ENCODE measurements around the gene TMEM273. TPM values are rescaled to one million over a fixed set of nuclear protein-coding genes. Genes with fewer than 3 reads are reported as not detected.

Gene TMEM273
- total RNA-seq, 4 donors from 2014 or later, result 1.3 to 10.6 (median 6.8) TPM

- Histone ChIP-seq H3K4me3 (no peak overlapping the region), H3K36me3 (no peaks in the 10 kb centered on the region), H3K27ac (no peak overlapping the region), H3K4me1 (peaks cover 18% of the 10 kb centered on the region), H3K27me3 (no peaks in the 10 kb centered on the region), H3K9me3 (no peaks in the 10 kb centered on the region)
- TF ChIP-seq EP300 (IDR thresholded peaks at IDR 0.05) (no peak), POLR2A (IDR thresholded peaks at IDR 0.05) (no peak), POLR2AphosphoS5 (IDR thresholded peaks at IDR 0.05) (no peak), CTCF (IDR thresholded peaks at IDR 0.05) (no peak)
- 56% methylated on average over 1 of the region's 1 CpG for WGBS
- DNase-seq (ENCODE audit: low spot score in 2 of 2), result no peak
Observed at GRCh38 chr10:49136525-49136924, 51.7 kb downstream of the TMEM273 start.

GRCh38 chr10:49135575-49136313 lies 52.4 kb downstream of the TMEM273 start:
- WGBS, result 51% methylated on average over 9 of the region's 9 CpGs
- peaks cover 18% of the 10 kb centered on the region for H3K4me1 ChIP-seq
- H3K9me3 ChIP-seq, result no peaks in the 10 kb centered on the region
- H3K36me3 ChIP-seq, result no peaks in the 10 kb centered on the region
- no peak for DNase-seq (ENCODE audit: low spot score in 2 of 2)
- H3K27ac ChIP-seq, result no peak overlapping the region
- TF ChIP-seq CTCF (IDR thresholded peaks at IDR 0.05), result no peak
- no peak for TF ChIP-seq POLR2A (IDR thresholded peaks at IDR 0.05)
- TF ChIP-seq POLR2AphosphoS5 (IDR thresholded peaks at IDR 0.05), result no peak
- TF ChIP-seq EP300 (IDR thresholded peaks at IDR 0.05), result no peak
- H3K4me3 ChIP-seq, result no peak overlapping the region
- no peaks in the 10 kb centered on the region for H3K27me3 ChIP-seq

- WGBS, result 65% methylated on average over 3 of the region's 3 CpGs
- H3K9me3 ChIP-seq, result no peaks in the 10 kb centered on the region
- peaks cover 10% of the 10 kb centered on the region for H3K4me1 ChIP-seq
- H3K27ac ChIP-seq, result no peak overlapping the region
- no peaks in the 10 kb centered on the region for H3K27me3 ChIP-seq
- no peak for DNase-seq (ENCODE audit: low spot score in 2 of 2)
- TF ChIP-seq POLR2AphosphoS5 (IDR thresholded peaks at IDR 0.05), result no peak
- TF ChIP-seq POLR2A (IDR thresholded peaks at IDR 0.05), result no peak
- TF ChIP-seq CTCF (IDR thresholded peaks at IDR 0.05), result no peak
- no peak for TF ChIP-seq EP300 (IDR thresholded peaks at IDR 0.05)
- H3K36me3 ChIP-seq, result no peaks in the 10 kb centered on the region
- no peak overlapping the region for H3K4me3 ChIP-seq
Observed at GRCh38 chr10:49134327-49134726, 53.9 kb downstream of the TMEM273 start.

- no peak within 1 kb of the TSS for H3K27ac ChIP-seq
- peaks cover 8% of the 10 kb centered on the region for H3K4me1 ChIP-seq
- TF ChIP-seq CTCF (IDR thresholded peaks at IDR 0.05) (no peak), POLR2A (IDR thresholded peaks at IDR 0.05) (no peak), POLR2AphosphoS5 (IDR thresholded peaks at IDR 0.05) (no peak), EP300 (IDR thresholded peaks at IDR 0.05) (no peak)
- WGBS, result 72% methylated on average over 5 of the region's 5 CpGs
- DNase-seq (ENCODE audit: low spot score in 2 of 2), result no peak
- H3K36me3 ChIP-seq, result no peaks in the 10 kb centered on the region
- no peaks in the 10 kb centered on the region for H3K27me3 ChIP-seq
- H3K9me3 ChIP-seq, result no peaks in the 10 kb centered on the region
- H3K4me3 ChIP-seq, result no peak within 1 kb of the TSS
Observed at GRCh38 chr10:49133706-49134248, 54.4 kb downstream of the TMEM273 start, which contains the start of gene FAM170B. Gene FAM170B, minus strand, starts transcription at chr10:49134021. Its CDS starts 103 bp downstream, at chr10:49133918.

GRCh38 chr10:49132362-49132737 lies 55.8 kb downstream of the TMEM273 start:
- no peak for DNase-seq (ENCODE audit: low spot score in 2 of 2)
- H3K9me3 ChIP-seq, result no peaks in the 10 kb centered on the region
- WGBS, result 88% methylated on average over 2 of the region's 2 CpGs
- TF ChIP-seq CTCF (IDR thresholded peaks at IDR 0.05), result no peak
- TF ChIP-seq POLR2AphosphoS5 (IDR thresholded peaks at IDR 0.05), result no peak
- TF ChIP-seq EP300 (IDR thresholded peaks at IDR 0.05), result no peak
- TF ChIP-seq POLR2A (IDR thresholded peaks at IDR 0.05), result no peak
- no peak overlapping the region for H3K4me3 ChIP-seq
- H3K36me3 ChIP-seq, result no peaks in the 10 kb centered on the region
- no peaks in the 10 kb centered on the region for H3K27me3 ChIP-seq
- H3K4me1 ChIP-seq, result peaks cover 5% of the 10 kb centered on the region
- H3K27ac ChIP-seq, result no peak overlapping the region

Data from suprapubic skin (tissue), 4 donors.